ENCODE data around the gene PRKN.

DNA sequence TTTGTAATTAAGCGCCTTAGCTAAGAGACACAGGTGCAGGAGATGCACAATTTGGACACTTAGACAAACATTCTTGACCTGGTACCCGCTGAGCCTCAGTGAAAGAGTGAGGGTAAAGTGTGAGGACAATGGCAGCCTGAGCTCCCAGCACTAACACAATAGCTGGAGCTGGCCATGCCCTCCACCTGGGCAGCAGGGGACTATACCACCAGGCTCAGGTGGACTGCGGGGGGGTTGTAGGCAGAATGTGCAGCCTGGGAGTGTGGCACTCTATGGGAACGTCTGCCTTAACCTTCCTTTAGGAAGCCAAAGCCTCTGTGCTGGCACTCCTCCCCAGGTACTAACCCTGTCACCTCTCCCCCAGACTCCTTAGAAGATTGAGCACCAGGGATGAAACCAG lies 23.6 kb downstream of the PRKN start:
- no peak for TF ChIP-seq SP1 (IDR thresholded peaks at IDR 0.05)
- no peak for TF ChIP-seq ELF4 (IDR thresholded peaks at IDR 0.05)
- no peak for TF ChIP-seq TARDBP (IDR thresholded peaks at IDR 0.05)
- TF ChIP-seq, protein P1, sequence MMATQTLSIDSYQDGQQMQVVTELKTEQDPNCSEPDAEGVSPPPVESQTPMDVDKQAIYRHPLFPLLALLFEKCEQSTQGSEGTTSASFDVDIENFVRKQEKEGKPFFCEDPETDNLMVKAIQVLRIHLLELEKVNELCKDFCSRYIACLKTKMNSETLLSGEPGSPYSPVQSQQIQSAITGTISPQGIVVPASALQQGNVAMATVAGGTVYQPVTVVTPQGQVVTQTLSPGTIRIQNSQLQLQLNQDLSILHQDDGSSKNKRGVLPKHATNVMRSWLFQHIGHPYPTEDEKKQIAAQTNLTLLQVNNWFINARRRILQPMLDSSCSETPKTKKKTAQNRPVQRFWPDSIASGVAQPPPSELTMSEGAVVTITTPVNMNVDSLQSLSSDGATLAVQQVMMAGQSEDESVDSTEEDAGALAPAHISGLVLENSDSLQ (IDR thresholded peaks at IDR 0.05), result no peak
- TF ChIP-seq ARNT (IDR thresholded peaks at IDR 0.05), result no peak
- TF ChIP-seq ZNF384 (IDR thresholded peaks at IDR 0.05), result no peak
- no peak for TF ChIP-seq NFRKB (IDR thresholded peaks at IDR 0.05)
- no peak for TF ChIP-seq BHLHE40 (IDR thresholded peaks at IDR 0.05; ENCODE audit: borderline replicate concordance)
- TF ChIP-seq FOXM1 (IDR thresholded peaks at IDR 0.05; ENCODE audit: borderline replicate concordance), result no peak
- no peak for TF ChIP-seq FOXA1 (IDR thresholded peaks at IDR 0.05)
- no peak for TF ChIP-seq SUZ12 (IDR thresholded peaks at IDR 0.05)

Data from HEK293T (cell line).